ENCODE measurements around the gene DPP6. TPM values are rescaled to one million over a fixed set of nuclear protein-coding genes. Genes with fewer than 3 reads are reported as not detected.

DPP6 gene
- total and polyA plus RNA-seq, 2 of the 8 experiments (the other 6 are each of a cell fraction or from before 2014, with no cell fraction given): 4.7 to 6.8 TPM

GRCh38 chr7:154853727-154854095 lies 801.5 kb downstream of the DPP6 start (continued):
- TF ChIP-seq ATF2 (IDR thresholded peaks at IDR 0.05; ENCODE audit: low read length): no peak
- TF ChIP-seq POLR2A (IDR thresholded peaks at IDR 0.05; ENCODE audit: control extremely low read depth in 1 of 2, low read depth in 2 of 2, low read length in 2 of 2): no peak
- no peak for TF ChIP-seq SUZ12 (IDR thresholded peaks at IDR 0.05; ENCODE audit: low read length)
- TF ChIP-seq PHF8 (conservative IDR thresholded peaks at IDR 0.05; ENCODE audit: low read depth, low read length): no peak
